Measurements from ENCODE around the gene SH3RF1. TPM values are rescaled to one million over a fixed set of nuclear protein-coding genes. Genes with fewer than 3 reads are reported as not detected.

Gene SH3RF1
- total and polyA plus RNA-seq, 8 donors: 4.0 to 30.6 (median 12.7) TPM

DNA sequence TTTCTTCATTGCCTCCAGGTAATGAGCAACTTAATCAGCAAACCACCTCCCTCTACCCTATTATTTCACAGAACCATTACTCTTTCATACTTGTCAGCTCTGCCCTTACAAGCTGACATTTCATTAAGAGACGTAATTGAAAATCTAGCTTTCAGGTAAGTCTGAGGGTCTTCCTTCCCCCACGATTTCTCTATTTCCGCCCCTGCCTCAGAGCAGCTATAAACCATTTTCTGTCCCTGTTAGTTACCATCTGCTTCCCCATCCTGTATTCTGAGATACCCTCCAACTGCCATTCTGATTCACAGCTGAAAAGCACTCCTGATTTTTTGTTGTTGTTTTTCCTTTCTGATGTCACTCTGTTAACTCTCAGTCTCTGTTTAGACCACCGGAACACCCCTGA, 37.1 kb downstream of the SH3RF1 start:
- H3K4me1 ChIP-seq: peaks cover 17 to 32% (median 21%) of the 10 kb centered on the region in 3 donors
- no peak for DNase-seq
- no peaks in the 10 kb centered on the region for H3K9me3 ChIP-seq
- no peak for TF ChIP-seq CTCF (IDR thresholded peaks at IDR 0.05)
- no peak for FAIRE-seq
- WGBS, 2 donors: 84% methylated on average over 4 of the region's 4 CpGs
- ATAC-seq: no peak
- H3K27me3 ChIP-seq: no peaks in the 10 kb centered on the region
- no peaks in the 10 kb centered on the region for H3K36me3 ChIP-seq
- H3K4me3 ChIP-seq: no peak overlapping the region
- intact Hi-C loops (cut with DNase I): no loop called here
- no peak overlapping the region for H3K27ac ChIP-seq

DNA sequence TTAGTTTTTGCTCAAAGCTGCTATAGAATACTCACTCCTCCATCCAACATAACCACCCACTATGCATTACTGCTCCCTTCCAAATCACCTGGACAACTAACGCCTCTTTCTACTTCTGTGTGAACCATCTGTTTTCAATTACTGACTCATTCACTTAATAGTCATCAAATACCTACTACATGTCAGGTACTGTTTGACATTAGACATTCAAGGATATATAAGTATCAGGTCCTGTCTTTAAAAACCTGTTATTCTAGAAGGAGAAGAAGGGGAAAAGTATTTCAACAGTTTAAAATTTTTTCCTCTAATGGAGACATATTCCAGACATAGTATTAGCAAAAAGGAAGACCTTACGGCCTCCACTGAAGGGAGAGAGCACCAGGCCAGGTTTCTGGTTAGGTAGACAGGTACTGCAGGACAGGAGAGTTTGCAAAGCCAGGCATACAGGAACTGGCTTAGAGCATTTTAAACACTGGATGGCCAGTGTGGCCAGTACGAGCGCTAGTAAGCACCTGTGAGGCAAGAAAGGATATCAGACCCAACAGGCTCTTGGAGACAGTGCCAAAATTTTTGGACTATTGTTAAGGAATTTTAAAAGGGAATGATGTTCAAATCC, 39.0 kb downstream of the SH3RF1 start:
- ATAC-seq (peak in 1 of 4 donors; percentile 50), FAIRE-seq (no peak), DNase-seq (no peak)
- Histone ChIP-seq H3K27ac (no peak overlapping the region), H3K4me1 (peaks cover 2 to 13% (median 4%) of the 10 kb centered on the region in 3 donors), H3K36me3 (no peaks in the 10 kb centered on the region), H3K4me3 (no peak overlapping the region), H3K27me3 (no peaks in the 10 kb centered on the region), H3K9me3 (no peaks in the 10 kb centered on the region)
- intact Hi-C loops (cut with DNase I): no loop called here
- WGBS, 2 donors: 84 to 91% methylated on average over 4 of the region's 4 CpGs
- no peak for TF ChIP-seq CTCF (IDR thresholded peaks at IDR 0.05)

- intact Hi-C loops (cut with DNase I): no loop called here
- 61 to 64% methylated on average over 6 of the region's 6 CpGs for WGBS, 2 donors
- FAIRE-seq: no peak
Measured at GRCh38 chr4:169229571-169230028, 41.2 kb downstream of the SH3RF1 start.

GRCh38 chr4:169228076-169228475, 42.7 kb downstream of the SH3RF1 start:
- intact Hi-C loops (cut with DNase I): no loop called here
- no peaks in the 10 kb centered on the region for H3K9me3 ChIP-seq
- DNase-seq (no peak), FAIRE-seq (no peak), ATAC-seq (no peak)
- H3K27ac ChIP-seq: no peak overlapping the region
- WGBS, 2 donors: 96% methylated on average over 1 of the region's 1 CpG
- TF ChIP-seq CTCF (IDR thresholded peaks at IDR 0.05): no peak
- no peaks in the 10 kb centered on the region for H3K27me3 ChIP-seq
- no peaks in the 10 kb centered on the region for H3K36me3 ChIP-seq
- H3K4me3 ChIP-seq: no peak overlapping the region
- peaks cover 0 to 9% (median 0%) of the 10 kb centered on the region in 3 donors for H3K4me1 ChIP-seq

More at GRCh38 chr4:169229571-169230028, 41.2 kb downstream of the SH3RF1 start:
- Histone ChIP-seq H3K4me3 (no peak overlapping the region), H3K9me3 (no peaks in the 10 kb centered on the region), H3K4me1 (peaks cover 0 to 9% (median 0%) of the 10 kb centered on the region in 3 donors), H3K27ac (no peak overlapping the region), H3K36me3 (no peaks in the 10 kb centered on the region), H3K27me3 (no peaks in the 10 kb centered on the region)
- DNase-seq (no peak), ATAC-seq (peak; percentile 28 to 83 (median 68))
- no peak for TF ChIP-seq CTCF (IDR thresholded peaks at IDR 0.05)

DNA sequence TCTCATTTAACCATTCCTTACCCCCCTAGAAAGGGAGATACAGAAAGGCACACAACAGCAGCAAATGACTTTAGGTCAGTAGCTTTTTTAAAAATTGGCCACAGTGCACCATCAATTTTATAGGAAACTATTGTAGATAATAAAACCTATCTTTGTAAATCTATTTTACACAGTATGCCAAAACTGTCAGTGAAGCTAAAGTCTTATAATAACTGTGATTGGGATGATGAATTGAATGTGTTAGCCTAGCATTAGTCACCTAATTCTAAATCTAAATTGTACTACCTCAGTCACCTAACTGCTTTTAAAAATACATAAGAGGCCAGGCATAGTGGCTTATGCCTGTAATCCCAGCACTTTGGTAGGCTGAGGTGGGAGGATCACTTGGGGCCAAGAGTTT, 44.2 kb downstream of the SH3RF1 start:
- no peaks in the 10 kb centered on the region for H3K9me3 ChIP-seq
- intact Hi-C loops (cut with DNase I): no loop called here
- TF ChIP-seq CTCF (IDR thresholded peaks at IDR 0.05): no peak
- no peaks in the 10 kb centered on the region for H3K27me3 ChIP-seq
- FAIRE-seq (no peak), ATAC-seq (no peak), DNase-seq (no peak)
- peaks cover 0 to 9% (median 0%) of the 10 kb centered on the region in 3 donors for H3K4me1 ChIP-seq
- no peaks in the 10 kb centered on the region for H3K36me3 ChIP-seq
- H3K27ac ChIP-seq: no peak overlapping the region
- H3K4me3 ChIP-seq: no peak overlapping the region

Data from pancreas (tissue), 10 donors.